GM19239 (cell line): ENCODE measurements around the gene NUDT14.

ENCODE experiments used
- DNase-seq: peaks from one replicate; pipeline ENCODE4 v3.0.0; 2011; ENCODE audit warnings: low spot score; ENCODE audit not compliant: insufficient read length
- FAIRE-seq: peaks from 2 replicates; lab custom pipeline; 2011; peaks lifted over from hg19 to GRCh38; lab: Jason Lieb, UNC

Gene NUDT14

GRCh38 chr14:105178069-105178867 is 2.8 kb downstream of the NUDT14 start:
- DNase-seq, result no peak
- no peak for FAIRE-seq

- no peak for FAIRE-seq
- DNase-seq, result no peak
Observed at GRCh38 chr14:105177082-105177481, 4.0 kb downstream of the NUDT14 start.

- no peak for DNase-seq
- FAIRE-seq, result no peak
Observed at GRCh38 chr14:105176513-105176912, 4.6 kb downstream of the NUDT14 start.

- FAIRE-seq, result no peak
- no peak for DNase-seq
Observed at GRCh38 chr14:105173901-105174894, 6.9 kb downstream of the NUDT14 start.

GRCh38 chr14:105173145-105173544 is 8.0 kb downstream of the NUDT14 start:
- FAIRE-seq (no peak), DNase-seq (no peak)

GRCh38 chr14:105172476-105172875 is 8.6 kb downstream of the NUDT14 start:
- FAIRE-seq (no peak), DNase-seq (no peak)

- DNase-seq (no peak), FAIRE-seq (no peak)
Observed at GRCh38 chr14:105171004-105171673, 10.0 kb downstream of the NUDT14 start.

GRCh38 chr14:105169776-105170655 is 11.1 kb downstream of the NUDT14 start:
- no peak for DNase-seq

GRCh38 chr14:105168979-105169507 is 12.1 kb downstream of the NUDT14 start:
- no peak for DNase-seq
- FAIRE-seq, result no peak

More at GRCh38 chr14:105169776-105170655, 11.1 kb downstream of the NUDT14 start:
- no peak for FAIRE-seq

- FAIRE-seq, result no peak
- DNase-seq, result peak; percentile 65
Observed at GRCh38 chr14:105168496-105168978, 12.6 kb downstream of the NUDT14 start, which contains the start of gene JAG2. TSS of gene JAG2 (minus strand) at chr14:105168776. CDS start at chr14:105168420, 356 bp downstream.

- FAIRE-seq (no peak), DNase-seq (no peak)
Observed at GRCh38 chr14:105168093-105168420, 13.1 kb downstream of the NUDT14 start.

GRCh38 chr14:105167303-105168092 is 13.6 kb downstream of the NUDT14 start:
- FAIRE-seq (no peak), DNase-seq (no peak)

- no peak for DNase-seq
- no peak for FAIRE-seq
Observed at GRCh38 chr14:105166571-105167302, 14.4 kb downstream of the NUDT14 start.

- FAIRE-seq (no peak), DNase-seq (no peak)
Observed at GRCh38 chr14:105165761-105166485, 15.2 kb downstream of the NUDT14 start.

GRCh38 chr14:105165134-105165704 is 15.9 kb downstream of the NUDT14 start:
- DNase-seq (no peak), FAIRE-seq (no peak)

GRCh38 chr14:105163040-105163742 is 17.9 kb downstream of the NUDT14 start:
- no peak for DNase-seq
- FAIRE-seq, result no peak
